ENCODE data around the gene CAMLG.

CAMLG gene

GRCh38 chr5:134784241-134784920 is 46.0 kb downstream of the CAMLG start:
- DNase-seq (ENCODE audit: low spot score): no peak

DNA sequence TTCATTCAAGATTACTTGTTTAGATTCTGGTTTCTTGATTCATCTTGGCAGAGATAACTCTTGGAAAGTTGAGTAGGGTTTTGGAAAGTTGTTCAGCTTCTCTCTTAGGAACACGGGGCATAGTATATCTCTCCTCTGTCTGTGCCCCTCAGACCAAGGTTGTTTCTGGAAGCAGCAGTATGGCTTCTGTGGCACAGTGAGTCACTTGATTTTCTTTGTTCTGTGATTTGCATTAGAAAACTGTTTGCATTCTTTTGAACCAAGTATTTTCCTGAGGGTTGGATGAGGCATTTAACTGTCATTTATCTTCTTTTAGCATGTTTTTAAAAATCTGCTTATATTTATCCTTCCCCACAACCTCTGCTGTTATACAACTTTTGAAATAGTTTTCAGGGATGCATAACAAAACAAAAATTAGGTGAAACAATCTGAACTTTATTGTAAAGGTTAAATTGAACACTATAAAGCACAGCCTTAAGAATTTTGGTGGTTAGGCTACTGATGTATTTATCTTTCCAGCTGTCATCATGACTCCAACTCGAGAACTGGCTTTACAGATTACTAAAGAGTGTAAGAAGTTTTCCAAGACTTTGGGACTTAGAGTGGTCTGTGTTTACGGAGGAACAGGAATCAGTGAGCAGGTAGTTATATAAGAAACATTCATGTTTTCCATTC is 46.7 kb downstream of the CAMLG start:
- no peak for DNase-seq (ENCODE audit: low spot score)

GRCh38 chr5:134787692-134788091 is 49.3 kb downstream of the CAMLG start:
- DNase-seq (ENCODE audit: low spot score): no peak

DNA sequence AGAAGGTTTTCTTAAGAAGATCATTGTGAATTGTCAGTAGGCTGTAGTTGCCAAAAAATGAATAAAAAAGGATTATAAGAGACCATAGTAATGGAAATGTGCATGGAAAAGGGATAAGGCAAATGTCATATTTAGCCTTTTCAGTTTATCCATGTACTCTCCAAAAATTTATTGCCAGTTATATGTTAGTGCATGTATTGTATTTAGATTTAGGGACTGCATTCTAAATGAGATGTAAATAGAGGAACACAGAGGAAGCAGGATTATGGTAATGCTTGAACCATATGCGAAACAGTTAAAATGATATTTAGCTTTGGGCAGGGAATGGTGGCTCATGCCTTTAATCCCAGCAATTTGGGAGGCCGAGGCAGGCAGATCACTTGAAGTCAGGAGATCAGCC is 53.2 kb downstream of the CAMLG start:
- no peak for DNase-seq (ENCODE audit: low spot score)

DNA sequence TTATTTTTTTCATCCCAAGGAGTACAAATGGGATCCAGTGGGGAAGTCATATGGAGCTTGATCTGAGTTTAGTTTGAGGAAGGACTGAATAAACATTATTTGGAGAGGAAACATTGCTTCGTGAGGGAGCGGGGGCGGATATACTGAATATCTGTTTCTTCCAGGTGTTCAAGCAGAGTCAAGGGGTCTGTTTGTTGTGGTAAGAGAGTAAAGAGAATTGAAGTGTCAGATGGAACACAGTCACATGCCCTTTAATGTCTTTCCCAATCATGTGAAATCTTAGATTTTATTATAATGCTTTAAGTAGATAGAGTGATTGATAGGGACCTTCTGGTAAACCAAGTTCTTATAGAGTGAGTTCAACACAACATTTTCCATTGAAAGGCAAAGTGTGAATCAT is 53.9 kb downstream of the CAMLG start:
- DNase-seq (ENCODE audit: low spot score): no peak

DNA sequence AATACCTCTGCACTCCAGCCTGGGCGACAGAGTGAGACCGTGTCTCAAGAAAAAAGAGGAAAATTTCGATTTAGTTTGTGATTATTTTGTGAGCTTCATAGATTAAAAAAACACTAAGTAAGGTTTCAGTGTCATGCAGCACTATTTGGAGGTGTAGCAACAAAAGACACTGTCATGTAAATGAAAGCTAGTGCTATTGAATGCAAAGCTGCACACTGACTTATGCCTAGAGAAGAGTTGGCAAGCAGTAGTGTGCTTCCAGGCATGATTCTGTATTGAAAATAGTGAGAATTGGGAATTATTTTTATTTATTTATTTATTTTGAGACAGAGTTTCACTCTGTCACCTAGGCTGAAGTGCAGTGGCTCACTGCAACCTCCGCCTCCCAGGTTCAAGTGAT is 54.8 kb downstream of the CAMLG start:
- DNase-seq (ENCODE audit: low spot score): no peak

DNA sequence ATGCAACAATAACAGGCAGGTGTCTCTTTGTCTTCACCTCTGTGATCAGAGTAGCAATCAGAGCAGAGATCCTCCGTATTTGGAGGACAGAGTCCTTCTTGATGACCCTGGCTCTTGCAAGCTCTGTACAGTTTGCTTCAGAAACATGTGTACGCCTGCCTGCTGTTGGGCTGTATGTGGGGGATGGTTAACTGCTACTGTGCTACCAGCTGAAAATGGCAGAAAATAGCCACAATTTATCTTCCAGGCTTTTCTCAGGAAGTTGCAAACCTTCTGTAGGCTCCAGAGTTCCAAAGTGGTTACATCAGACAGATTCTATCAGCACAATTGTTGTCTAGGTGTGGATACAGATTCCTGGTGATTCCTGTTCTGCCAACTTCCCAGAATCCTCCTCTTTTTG is 55.7 kb downstream of the CAMLG start:
- DNase-seq (ENCODE audit: low spot score): no peak

DNA sequence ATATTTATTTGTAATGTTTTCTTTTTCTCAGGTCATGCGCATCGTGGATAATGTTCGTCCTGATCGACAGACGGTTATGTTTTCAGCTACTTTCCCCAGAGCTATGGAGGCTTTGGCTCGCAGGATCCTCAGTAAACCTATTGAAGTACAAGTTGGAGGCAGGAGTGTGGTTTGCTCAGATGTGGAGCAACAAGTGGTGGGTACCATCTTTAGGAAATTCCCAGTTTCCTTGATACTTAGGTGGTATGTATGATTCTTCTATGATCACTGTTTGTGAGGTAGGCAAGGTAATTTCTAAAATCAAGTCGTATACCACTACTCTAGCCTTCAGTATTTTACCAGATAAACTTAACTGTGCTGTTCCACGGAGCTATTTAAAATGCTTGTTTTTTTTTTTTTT is 56.5 kb downstream of the CAMLG start:
- DNase-seq (ENCODE audit: low spot score): no peak

GRCh38 chr5:134798468-134798867 is 60.1 kb downstream of the CAMLG start:
- DNase-seq (ENCODE audit: low spot score): no peak
